HCT116 (cell line): Measurements from ENCODE around the gene ENTPD7. TPM values are rescaled to one million over a fixed set of nuclear protein-coding genes. Genes with fewer than 3 reads are reported as not detected.

Source experiments
- ATAC-seq: fragments of 200-7000 bp; cut with Tn5 transposase; 2 replicates; pipeline ENCODE4 v1.9.1; 2020; ENCODE audit warnings: mild to moderate bottlenecking, moderate library complexity
- BruUV-seq: library from RNA; stranded (reverse); fragments of 400-500 nt; replicated peaks from 2 replicates; lab custom pipeline; 2021; lab: Mats Ljungman, UMichigan
- CTCF ChIA-PET: fragments of 300-600 bp; sonication (Branson Sonifier 250); formaldehyde crosslinking; loops from one replicate; lab custom pipeline; 2021; ENCODE audit warnings: antibody characterized with exemption; lab: Charles Lee
- POLR2A ChIA-PET: fragments of 300-600, 350-600 bp; sonication (Branson Sonifier 250); formaldehyde crosslinking; loops from one replicate; lab custom pipeline; 2021; ENCODE audit warnings: antibody characterized with exemption; lab: Charles Lee
- RAD21 ChIA-PET, 2 experiments: fragments of 300-600 bp; sonication (Branson Sonifier 250); formaldehyde crosslinking; loops; one replicate each; lab custom pipeline; 2023; ENCODE audit warnings: low total read pairs in 2 of 2; ENCODE audit not compliant: uncharacterized antibody in 2 of 2, unreplicated experiment in 2 of 2, low non-redundant PET in 1 of 2; lab: Charles Lee
- DNase-seq: peaks from one replicate; pipeline ENCODE4 v3.0.0-alpha.2; 2010; ENCODE audit warnings: low read depth, low spot score
- H2AFZ ChIP-seq: fragments of 200-600 bp; shearing (Covaris generic), sonication (generic); 2 replicates; pipeline ENCODE4 v1.6.1; 2017; ENCODE audit warnings: low read depth, mixed run types, mixed read lengths, antibody characterized with exemption, low read length; ENCODE audit not compliant: poor library complexity, severe bottlenecking
- H3K27ac ChIP-seq: 2 replicates; pipeline ENCODE4 v1.5.1; 2012; ENCODE audit warnings: low read depth, low read length
- H3K27me3 ChIP-seq: fragments of 200-600 bp; sonication (generic); 2 replicates; pipeline ENCODE4 v1.6.1; 2016; ENCODE audit warnings: mixed run types, low read length, mixed read lengths; ENCODE audit not compliant: insufficient read depth
- H3K36me3 ChIP-seq, 2 experiments: fragments of 200-500 bp in 1 of 2; fragments of 200-600 bp in 1 of 2; sonication (Bioruptor generic) in 1 of 2; sonication (generic) in 1 of 2; 2 replicates each; pipeline versions ENCODE4 v1.5.1 to v1.6.1; 2014 to 2016; ENCODE audit warnings: low read length in 2 of 2, inconsistent platforms in 1 of 2, mixed read lengths in 1 of 2, mixed run types in 1 of 2; ENCODE audit not compliant: insufficient read depth in 2 of 2, control insufficient read depth in 1 of 2
- H3K4me1 ChIP-seq, 2 experiments: fragments of 200-600 bp in 1 of 2; sonication (generic) in 1 of 2; 2 replicates each; pipeline versions ENCODE4 v1.5.1 to v1.6.1; 2012 to 2017; ENCODE audit warnings: low read length in 2 of 2, inconsistent platforms in 1 of 2, mild to moderate bottlenecking in 1 of 2, mixed read lengths in 1 of 2, mixed run types in 1 of 2, moderate library complexity in 1 of 2; ENCODE audit not compliant: insufficient read depth in 2 of 2, control insufficient read depth in 1 of 2
- H3K4me2 ChIP-seq: fragments of 200-600 bp; sonication (generic); 2 replicates; pipeline ENCODE4 v1.6.1; 2017; ENCODE audit warnings: mixed run types, low read length, mixed read lengths
- H3K4me3 ChIP-seq, 2 experiments: fragments of 200-600 bp in 1 of 2; sonication (generic) in 1 of 2; replicated peaks in 1 of 2; 2 replicates each; pipeline ENCODE4 v1.5.1; 2011 to 2016; ENCODE audit warnings: low read length in 2 of 2, control low read depth in 1 of 2, low read depth in 1 of 2, mild to moderate bottlenecking in 1 of 2, mixed read lengths in 1 of 2, mixed run types in 1 of 2
- H3K79me2 ChIP-seq: fragments of 200-600 bp; sonication (generic); 2 replicates; pipeline ENCODE4 v1.6.1; 2017; ENCODE audit warnings: mild to moderate bottlenecking, mixed run types, low read length, moderate library complexity, mixed read lengths; ENCODE audit not compliant: insufficient read depth
- H3K9ac ChIP-seq: fragments of 200-600 bp; sonication (generic); 2 replicates; pipeline ENCODE4 v1.6.1; 2016; ENCODE audit warnings: low read length, mixed read lengths
- H3K9me2 ChIP-seq: fragments of 200-600 bp; sonication (generic), shearing (Covaris generic); 2 replicates; pipeline ENCODE4 v1.6.1; 2017; ENCODE audit warnings: mixed run types, mild to moderate bottlenecking, moderate library complexity; ENCODE audit not compliant: insufficient read depth
- H3K9me3 ChIP-seq, 2 experiments: fragments of 200-500 bp in 1 of 2; fragments of 200-600 bp in 1 of 2; sonication (Bioruptor generic) in 1 of 2; sonication (generic) in 1 of 2; 2 replicates each; pipeline ENCODE4 v1.6.1; 2014 to 2017; ENCODE audit warnings: low read length in 2 of 2, mixed read lengths in 2 of 2, inconsistent platforms in 1 of 2, low read depth in 1 of 2, mild to moderate bottlenecking in 1 of 2, mixed run types in 1 of 2, moderate library complexity in 1 of 2; ENCODE audit not compliant: control insufficient read depth in 1 of 2, insufficient read depth in 1 of 2
- H4K20me1 ChIP-seq: fragments of 200-600 bp; sonication (generic), shearing (Covaris generic); 2 replicates; pipeline ENCODE4 v1.6.1; 2017; ENCODE audit warnings: mixed run types, mild to moderate bottlenecking, moderate library complexity; ENCODE audit not compliant: insufficient read depth
- ATF3 ChIP-seq: IDR thresholded peaks from 2 replicates; pipeline ENCODE4 v1.6.1; 2012
- CEBPB ChIP-seq: IDR thresholded peaks from 2 replicates; pipeline ENCODE4 v1.6.1; 2012; ENCODE audit warnings: low read depth
- CTCF ChIP-seq, 3 experiments: fragments of 200-600 bp in 1 of 3; sonication (generic) in 1 of 3; IDR thresholded peaks in 2 of 3; conservative IDR thresholded peaks in 1 of 3; 2 replicates each; pipeline ENCODE4 v1.5.1; 2012 to 2017; ENCODE audit warnings: low read depth in 2 of 3, low read length in 2 of 3, antibody characterized with exemption in 1 of 3, borderline replicate concordance in 1 of 3, control low read depth in 1 of 3, mild to moderate bottlenecking in 1 of 3, mixed read lengths in 1 of 3, mixed run types in 1 of 3, moderate library complexity in 1 of 3; ENCODE audit not compliant: insufficient read depth in 1 of 3
- EGR1 ChIP-seq: IDR thresholded peaks from 2 replicates; pipeline ENCODE4 v1.6.1; 2012; ENCODE audit warnings: low read depth
- ELF1 ChIP-seq: IDR thresholded peaks from 2 replicates; pipeline ENCODE4 v1.6.1; 2012; ENCODE audit warnings: low read depth, borderline replicate concordance
- EZH2 ChIP-seq: fragments of 200-600 bp; sonication (generic); IDR thresholded peaks from 2 replicates; pipeline ENCODE4 v1.6.1; 2017; ENCODE audit warnings: antibody characterized with exemption, mixed run types
- EZH2phosphoT487 ChIP-seq: fragments of 200-600 bp; IDR thresholded peaks from 2 replicates; pipeline ENCODE4 v1.6.1; 2018; ENCODE audit warnings: antibody characterized with exemption, borderline replicate concordance
- FOSL1 ChIP-seq: IDR thresholded peaks from 2 replicates; pipeline ENCODE4 v1.6.1; 2012; ENCODE audit warnings: low read depth
- JUND ChIP-seq: IDR thresholded peaks from 2 replicates; pipeline ENCODE4 v1.6.1; 2012
- POLR2AphosphoS5 ChIP-seq: IDR thresholded peaks from 2 replicates; pipeline ENCODE4 v1.6.1; 2011; ENCODE audit warnings: mild to moderate bottlenecking, low read depth, low read length, moderate library complexity
- RAD21 ChIP-seq: IDR thresholded peaks from 2 replicates; pipeline ENCODE4 v1.6.1; 2012; ENCODE audit warnings: low read depth, mild to moderate bottlenecking
- SIN3A ChIP-seq: IDR thresholded peaks from 2 replicates; pipeline ENCODE4 v1.6.1; 2012; ENCODE audit warnings: low read depth
- TCF7L2 ChIP-seq: IDR thresholded peaks from 2 replicates; pipeline ENCODE4 v1.7.0; 2011; ENCODE audit warnings: borderline replicate concordance, inconsistent platforms; ENCODE audit not compliant: insufficient read depth, insufficient read length; ENCODE audit errors: extremely low read depth
- YY1 ChIP-seq: IDR thresholded peaks from 2 replicates; pipeline ENCODE4 v1.6.1; 2011; ENCODE audit warnings: low read length, low read depth, moderate library complexity, mild to moderate bottlenecking; ENCODE audit not compliant: insufficient replicate concordance; ENCODE audit errors: extremely low read depth
- ZBTB33 ChIP-seq: IDR thresholded peaks from 2 replicates; pipeline ENCODE4 v1.6.1; 2011; ENCODE audit warnings: mild to moderate bottlenecking, low read length, moderate library complexity; ENCODE audit not compliant: insufficient replicate concordance; ENCODE audit errors: extremely low read depth
- ZFX ChIP-seq: fragments of 450-650 bp; IDR thresholded peaks from 2 replicates; pipeline ENCODE4 v1.6.1; 2017
- ZNF274 ChIP-seq: fragments of 200-500 bp; sonication (Bioruptor generic); IDR thresholded peaks from 2 replicates; pipeline ENCODE4 v1.6.1; 2014; ENCODE audit warnings: mild to moderate bottlenecking, low read depth, low read length, inconsistent platforms
- intact Hi-C: fragments of 100-400 bp; cut with micrococcal nuclease; formaldehyde crosslinking; loops from 2 replicates; pipeline ENCODE4 v1.10.0; 2022
- total RNA-seq: library from RNA; stranded (reverse); gene quantifications from one replicate; pipeline ENCODE4 v1.2.1, GENCODE V29; 2021; ENCODE audit not compliant: unreplicated experiment

Gene ENTPD7
- total RNA-seq, 1 experiment from 2014 or later: 12.3 TPM

GRCh38 chr10:99682752-99683151 is 23.4 kb downstream of the ENTPD7 start:
- intact Hi-C loops: no loop called here
- no peak overlapping the region for H2AFZ ChIP-seq
- no peaks in the 10 kb centered on the region for H3K9me3 ChIP-seq
- ChIA-PET RAD21 (no interaction called here), CTCF (interaction anchor here (0.7 to 1.0 kb wide), 2 partner anchors 247 to 291 kb away, joined by 3 to 5 read pairs; no protein-coding TSS in a partner anchor), POLR2A (interaction anchor here (1.0 kb wide), 1 partner anchor 62 kb away, joined by 3 read pairs; no protein-coding TSS in a partner anchor)
- no peaks in the 10 kb centered on the region for H3K79me2 ChIP-seq
- peaks cover 7 to 13% of the 10 kb centered on the region in 2 experiments; a peak in 3 of 4 replicates for H3K36me3 ChIP-seq
- ATAC-seq: peak; percentile 87
- H3K4me3 ChIP-seq: no peak overlapping the region
- no peaks in the 10 kb centered on the region for H3K9me2 ChIP-seq
- H4K20me1 ChIP-seq: no peaks in the 10 kb centered on the region
- no peak overlapping the region for H3K9ac ChIP-seq
- BruUV-seq: no TSS peak
- peak; percentile 29 for DNase-seq
- no peak overlapping the region for H3K27ac ChIP-seq
- TF ChIP-seq CTCF (IDR thresholded peaks at IDR 0.05 in 2 of 3, conservative IDR thresholded peaks at IDR 0.05 in 1 of 3; ENCODE audit: borderline replicate concordance in 1 of 3, insufficient read depth in 1 of 3, low read depth in 2 of 3, low read length in 2 of 3): peak in 2 of 3 experiments; percentile 40 to 50; a peak in 4 of 6 replicates
- TF ChIP-seq FOSL1: no peak
- no peak for TF ChIP-seq EZH2phosphoT487
- no peak for TF ChIP-seq POLR2AphosphoS5
- no peak for TF ChIP-seq YY1
- TF ChIP-seq RAD21: peak; percentile 37; the same call in 1 of the 2 replicates
- no peak for TF ChIP-seq ZNF274
- TF ChIP-seq TCF7L2: no peak
- no peak for TF ChIP-seq EGR1
- TF ChIP-seq SIN3A: no peak
- no peak for TF ChIP-seq ZFX
- no peak for TF ChIP-seq CEBPB
- no peak for TF ChIP-seq JUND
- no peak for TF ChIP-seq ELF1
- no peak for TF ChIP-seq EZH2
- TF ChIP-seq ZBTB33: no peak
- no peak for TF ChIP-seq ATF3
- H3K4me2 ChIP-seq: no peak overlapping the region
- no peaks in the 10 kb centered on the region for H3K27me3 ChIP-seq
- peaks cover 4 to 20% of the 10 kb centered on the region in 2 experiments for H3K4me1 ChIP-seq
